Measurements from ENCODE around the gene PHC2. TPM values are rescaled to one million over a fixed set of nuclear protein-coding genes. Genes with fewer than 3 reads are reported as not detected.

The PHC2 gene
- total RNA-seq, 1 donor from 2014 or later, result 135 TPM

GRCh38 chr1:33341190-33341589, 89.7 kb downstream of the PHC2 start:
- DNase-seq (ENCODE audit: low spot score, unreplicated experiment), result no peak
- Mint-ChIP-seq H3K27ac (peak overlapping the region; percentile 93), H3K4me1 (ENCODE audit: low read depth) (peaks cover 86% of the 10 kb centered on the region), H3K4me3 (ENCODE audit: low read depth) (peak overlapping the region; percentile 2), H3K36me3 (ENCODE audit: insufficient read depth) (peaks cover 3% of the 10 kb centered on the region), H3K27me3 (no peaks in the 10 kb centered on the region), H3K9me3 (ENCODE audit: low read depth) (no peaks in the 10 kb centered on the region)
- TF ChIP-seq, protein P1, sequence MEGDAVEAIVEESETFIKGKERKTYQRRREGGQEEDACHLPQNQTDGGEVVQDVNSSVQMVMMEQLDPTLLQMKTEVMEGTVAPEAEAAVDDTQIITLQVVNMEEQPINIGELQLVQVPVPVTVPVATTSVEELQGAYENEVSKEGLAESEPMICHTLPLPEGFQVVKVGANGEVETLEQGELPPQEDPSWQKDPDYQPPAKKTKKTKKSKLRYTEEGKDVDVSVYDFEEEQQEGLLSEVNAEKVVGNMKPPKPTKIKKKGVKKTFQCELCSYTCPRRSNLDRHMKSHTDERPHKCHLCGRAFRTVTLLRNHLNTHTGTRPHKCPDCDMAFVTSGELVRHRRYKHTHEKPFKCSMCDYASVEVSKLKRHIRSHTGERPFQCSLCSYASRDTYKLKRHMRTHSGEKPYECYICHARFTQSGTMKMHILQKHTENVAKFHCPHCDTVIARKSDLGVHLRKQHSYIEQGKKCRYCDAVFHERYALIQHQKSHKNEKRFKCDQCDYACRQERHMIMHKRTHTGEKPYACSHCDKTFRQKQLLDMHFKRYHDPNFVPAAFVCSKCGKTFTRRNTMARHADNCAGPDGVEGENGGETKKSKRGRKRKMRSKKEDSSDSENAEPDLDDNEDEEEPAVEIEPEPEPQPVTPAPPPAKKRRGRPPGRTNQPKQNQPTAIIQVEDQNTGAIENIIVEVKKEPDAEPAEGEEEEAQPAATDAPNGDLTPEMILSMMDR (IDR thresholded peaks at IDR 0.05; ENCODE audit: unreplicated experiment), result no peak

DNA sequence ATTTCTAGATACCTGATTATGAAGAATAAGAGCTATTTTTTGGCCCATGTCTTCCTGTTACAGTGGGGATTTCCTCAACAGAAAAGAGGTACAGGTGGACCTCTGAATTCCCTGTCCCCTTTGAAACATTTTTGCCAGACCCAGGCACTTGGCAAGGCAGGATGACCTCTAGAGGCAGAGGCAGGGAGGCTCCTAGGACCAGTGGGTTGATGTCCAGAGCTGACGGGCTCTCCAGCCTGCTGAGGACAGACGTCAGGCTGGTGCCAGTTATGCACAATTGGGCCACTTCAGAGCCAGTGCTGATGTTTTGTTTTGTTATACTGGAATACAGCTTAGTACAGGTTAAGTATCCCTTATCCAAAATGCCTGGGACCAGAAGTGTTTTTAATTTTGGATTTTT, 91.5 kb downstream of the PHC2 start:
- H3K27me3 Mint-ChIP-seq, result no peaks in the 10 kb centered on the region
- peak overlapping the region; percentile 99 for H3K27ac Mint-ChIP-seq
- TF ChIP-seq, protein P1 (IDR thresholded peaks at IDR 0.05; ENCODE audit: unreplicated experiment), result peak; percentile 13
- DNase-seq (ENCODE audit: low spot score, unreplicated experiment), result no peak
- peaks cover 3% of the 10 kb centered on the region for H3K36me3 Mint-ChIP-seq (ENCODE audit: insufficient read depth)
- peaks cover 84% of the 10 kb centered on the region for H3K4me1 Mint-ChIP-seq (ENCODE audit: low read depth)
- no peaks in the 10 kb centered on the region for H3K9me3 Mint-ChIP-seq (ENCODE audit: low read depth)
- H3K4me3 Mint-ChIP-seq (ENCODE audit: low read depth), result no peak overlapping the region

DNA sequence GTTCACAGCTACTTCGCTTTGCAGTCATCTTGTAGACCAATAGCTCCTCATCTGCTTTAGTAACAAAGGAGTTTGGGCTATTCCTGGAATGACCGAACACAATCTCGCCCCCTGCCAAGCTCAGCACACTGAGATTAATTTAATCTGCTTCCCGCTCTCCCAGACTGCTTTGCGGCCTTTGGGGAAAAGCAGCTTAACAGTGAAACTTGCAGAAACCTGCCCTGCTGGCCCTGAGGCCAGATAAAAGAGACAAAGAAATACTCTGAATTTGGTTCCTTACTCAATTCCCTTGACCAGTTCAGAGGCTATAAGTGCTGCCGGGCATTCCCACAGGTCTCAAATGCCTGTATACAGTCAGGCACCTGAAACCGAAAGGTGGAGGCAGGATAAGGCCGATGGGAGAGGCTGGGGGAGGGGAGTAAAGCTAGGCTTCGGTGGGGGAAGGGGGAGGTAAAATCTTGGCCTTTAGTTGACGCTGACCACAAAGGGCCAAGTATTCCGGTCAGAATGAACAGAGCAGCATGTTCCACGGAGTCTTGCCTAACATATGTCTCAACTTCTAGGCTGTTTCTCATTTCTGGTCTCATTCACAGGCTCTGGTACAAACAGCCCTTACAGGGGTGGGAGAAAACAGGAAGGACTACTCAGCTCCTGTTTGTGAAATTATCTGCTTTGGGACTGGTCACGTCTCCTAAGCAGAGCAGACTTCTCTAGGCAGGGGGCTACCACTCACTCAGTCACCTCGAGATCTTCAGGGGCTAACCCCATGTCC, 92.3 kb downstream of the PHC2 start:
- Mint-ChIP-seq H3K36me3 (ENCODE audit: insufficient read depth) (peaks cover 9% of the 10 kb centered on the region), H3K27me3 (no peaks in the 10 kb centered on the region), H3K27ac (peak overlapping the region; percentile 99), H3K4me3 (ENCODE audit: low read depth) (peak overlapping the region; percentile 7), H3K9me3 (ENCODE audit: low read depth) (no peaks in the 10 kb centered on the region), H3K4me1 (ENCODE audit: low read depth) (peaks cover 83% of the 10 kb centered on the region)
- no peak for DNase-seq (ENCODE audit: low spot score, unreplicated experiment)
- TF ChIP-seq, protein P1 (IDR thresholded peaks at IDR 0.05; ENCODE audit: unreplicated experiment), result no peak

- Mint-ChIP-seq H3K9me3 (ENCODE audit: low read depth) (no peaks in the 10 kb centered on the region), H3K4me1 (ENCODE audit: low read depth) (peaks cover 80% of the 10 kb centered on the region), H3K36me3 (ENCODE audit: insufficient read depth) (peaks cover 11% of the 10 kb centered on the region), H3K27me3 (no peaks in the 10 kb centered on the region), H3K27ac (peak overlapping the region; percentile 99), H3K4me3 (ENCODE audit: low read depth) (peak overlapping the region; percentile 7)
- TF ChIP-seq, protein P1 (IDR thresholded peaks at IDR 0.05; ENCODE audit: unreplicated experiment), result no peak
- no peak for DNase-seq (ENCODE audit: low spot score, unreplicated experiment)
Observed at GRCh38 chr1:33338048-33338439, 92.9 kb downstream of the PHC2 start.

GRCh38 chr1:33337441-33337840, 93.5 kb downstream of the PHC2 start:
- Mint-ChIP-seq H3K27me3 (no peaks in the 10 kb centered on the region), H3K4me3 (ENCODE audit: low read depth) (no peak overlapping the region), H3K36me3 (ENCODE audit: insufficient read depth) (peaks cover 16% of the 10 kb centered on the region), H3K9me3 (ENCODE audit: low read depth) (no peaks in the 10 kb centered on the region), H3K4me1 (ENCODE audit: low read depth) (peaks cover 74% of the 10 kb centered on the region), H3K27ac (peak overlapping the region; percentile 99)
- DNase-seq (ENCODE audit: low spot score, unreplicated experiment), result no peak
- TF ChIP-seq, protein P1 (IDR thresholded peaks at IDR 0.05; ENCODE audit: unreplicated experiment), result no peak

All from progenitor cell of endocrine pancreas (in vitro differentiated cells).